CD4-positive, alpha-beta T cell treated with Interleukin-6 for 4 hours (primary cell): ENCODE results near the gene SLC45A3.
A peak's percentile ranks its signal among the peaks of the same experiment; 100 is the strongest.

Experiments used
- DNase-seq: peaks from one replicate; pipeline ENCODE4 v3.0.0-alpha.2; 2020; ENCODE audit warnings: mixed read lengths

SLC45A3 gene

GRCh38 chr1:205632669-205633169 lies 47.6 kb downstream of the SLC45A3 start:
- DNase-seq: no peak

- DNase-seq: peak; percentile 100
These were observed 48.3 kb downstream of the SLC45A3 start, which contains the start of gene ELK4 for GRCh38 chr1:205631768-205632668. TSS of gene ELK4 (minus strand) at chr1:205632011. CDS start at chr1:205623882, 8,129 bp downstream.

GRCh38 chr1:205631010-205631767 lies 49.1 kb downstream of the SLC45A3 start:
- peak; percentile 86 for DNase-seq

GRCh38 chr1:205630651-205631009 lies 49.7 kb downstream of the SLC45A3 start:
- DNase-seq: no peak

GRCh38 chr1:205630241-205630640 lies 50.1 kb downstream of the SLC45A3 start:
- DNase-seq: no peak

GRCh38 chr1:205629751-205630150 lies 50.6 kb downstream of the SLC45A3 start:
- no peak for DNase-seq

GRCh38 chr1:205627956-205628355 lies 52.4 kb downstream of the SLC45A3 start:
- no peak for DNase-seq

GRCh38 chr1:205626216-205626615 lies 54.1 kb downstream of the SLC45A3 start:
- no peak for DNase-seq

- DNase-seq: no peak
These were observed 56.7 kb downstream of the SLC45A3 start for GRCh38 chr1:205623646-205624045.

GRCh38 chr1:205620269-205620668 lies 60.0 kb downstream of the SLC45A3 start:
- no peak for DNase-seq

- DNase-seq: no peak
These were observed 60.9 kb downstream of the SLC45A3 start for GRCh38 chr1:205619376-205619775.

GRCh38 chr1:205616563-205617293 lies 63.6 kb downstream of the SLC45A3 start:
- no peak for DNase-seq

- DNase-seq: no peak
These were observed 64.5 kb downstream of the SLC45A3 start for GRCh38 chr1:205615789-205616188.

- no peak for DNase-seq
These were observed 66.4 kb downstream of the SLC45A3 start for GRCh38 chr1:205613854-205614412.

GRCh38 chr1:205612556-205612955 lies 67.8 kb downstream of the SLC45A3 start:
- DNase-seq: no peak

GRCh38 chr1:205612104-205612503 lies 68.2 kb downstream of the SLC45A3 start:
- no peak for DNase-seq

- no peak for DNase-seq
These were observed 69.3 kb downstream of the SLC45A3 start for GRCh38 chr1:205610901-205611466.

GRCh38 chr1:205610036-205610435 lies 70.3 kb downstream of the SLC45A3 start:
- DNase-seq: no peak
